DMS 273 (cell line): Measurements from ENCODE around the gene SH3D21.
A peak's percentile ranks its signal among the peaks of the same experiment; 100 is the strongest.

Experiments used
- DNase-seq: peaks from one replicate; lab custom pipeline; 2025; ENCODE audit not compliant: unreplicated experiment; lab: John Stamatoyannopoulos, UW

SH3D21 gene

DNA sequence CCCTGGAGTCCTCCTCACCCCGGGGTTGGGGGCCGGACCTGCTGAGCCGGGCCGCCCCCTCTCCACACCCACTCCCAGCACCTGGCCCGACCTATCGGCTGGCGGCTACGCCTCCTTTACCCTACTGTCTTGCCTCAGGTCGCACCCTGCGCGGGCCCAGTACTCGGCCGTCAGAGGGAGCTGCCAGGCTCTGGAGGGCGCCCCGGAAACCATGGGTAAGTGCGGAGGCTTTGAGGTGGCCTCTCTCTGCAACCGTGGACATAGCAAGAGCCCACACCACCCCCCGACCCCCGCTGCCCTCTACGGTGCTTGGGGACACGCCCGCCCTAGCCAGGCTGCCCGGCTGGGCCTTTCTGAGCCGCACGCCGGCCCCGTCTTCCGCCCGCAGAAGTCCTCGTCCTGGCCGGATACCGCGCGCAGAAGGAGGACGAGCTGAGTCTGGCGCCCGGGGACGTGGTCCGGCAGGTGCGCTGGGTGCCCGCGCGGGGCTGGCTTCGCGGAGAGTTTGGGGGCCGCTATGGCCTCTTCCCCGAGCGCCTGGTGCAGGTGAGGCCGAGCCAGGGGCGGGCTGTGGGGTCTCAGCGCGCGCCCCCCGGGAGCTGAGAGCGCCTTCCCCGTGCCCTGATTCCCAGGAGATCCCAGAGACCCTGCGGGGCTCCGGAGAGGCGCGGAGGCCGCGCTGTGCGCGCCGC lies at the start of gene SH3D21:
TSS of gene SH3D21 (plus strand) at position 159 of the 692 bp plus-strand sequence. CDS start at position 212, 53 bp downstream.
- DNase-seq, result peak; percentile 77

DNA sequence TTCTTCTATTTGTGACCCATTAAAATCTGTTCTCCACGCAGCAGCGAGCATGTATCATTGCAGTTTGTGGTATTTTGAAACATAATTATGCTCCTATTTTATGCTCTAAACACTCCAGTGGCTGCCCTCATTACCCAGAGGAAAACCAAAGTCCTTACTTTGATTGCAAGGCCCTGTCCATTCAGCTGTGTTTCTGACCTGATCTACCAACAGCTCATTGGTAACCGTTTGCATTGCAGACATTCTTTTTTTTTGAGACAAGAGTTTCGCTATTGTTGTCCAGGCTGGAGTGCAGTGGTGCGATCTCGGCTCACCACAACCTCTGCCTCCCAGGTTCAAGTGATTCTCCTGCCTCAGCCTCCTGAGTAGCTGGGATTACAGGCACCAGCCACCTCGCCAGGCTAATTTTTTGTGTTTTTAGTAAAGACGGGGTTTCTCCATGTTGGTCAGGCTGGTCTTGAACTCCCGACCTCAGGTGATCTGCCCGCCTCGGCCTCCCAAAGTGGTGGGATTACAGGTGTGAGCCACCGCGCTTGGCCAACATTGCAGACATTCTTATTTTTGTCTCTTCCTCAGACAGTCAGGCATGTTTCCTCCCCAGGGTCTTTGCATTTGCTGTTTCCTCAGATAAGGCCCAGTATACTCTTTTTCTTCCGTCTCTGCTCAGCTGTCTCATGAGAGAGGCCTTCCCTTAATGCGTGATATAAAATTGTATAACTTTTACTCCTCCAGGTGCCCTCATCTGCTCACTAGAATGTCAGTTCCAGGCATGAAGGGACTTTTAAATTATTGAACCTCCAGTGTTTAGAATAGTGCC lies 49.4 kb upstream of the SH3D21 start:
- DNase-seq, result no peak

DNA sequence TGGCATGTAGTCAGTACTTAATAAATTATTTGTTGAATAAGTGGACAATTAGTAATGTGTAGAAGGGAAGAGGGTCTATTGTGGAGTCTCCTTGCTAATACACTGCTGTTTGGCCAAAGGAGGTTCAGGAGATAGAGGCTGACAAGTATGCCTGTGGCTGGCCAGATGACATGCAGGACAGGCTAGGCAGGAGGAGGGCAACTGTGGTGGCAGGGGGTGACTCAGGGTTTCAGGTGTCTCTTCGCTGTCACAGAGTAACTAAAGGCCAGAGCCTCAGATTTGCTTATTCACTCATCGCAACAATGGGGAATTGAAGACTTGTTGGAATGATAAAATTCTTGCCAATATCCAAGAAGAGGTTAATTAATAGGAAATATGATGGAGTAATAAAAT lies 48.8 kb upstream of the SH3D21 start:
- DNase-seq, result no peak

DNA sequence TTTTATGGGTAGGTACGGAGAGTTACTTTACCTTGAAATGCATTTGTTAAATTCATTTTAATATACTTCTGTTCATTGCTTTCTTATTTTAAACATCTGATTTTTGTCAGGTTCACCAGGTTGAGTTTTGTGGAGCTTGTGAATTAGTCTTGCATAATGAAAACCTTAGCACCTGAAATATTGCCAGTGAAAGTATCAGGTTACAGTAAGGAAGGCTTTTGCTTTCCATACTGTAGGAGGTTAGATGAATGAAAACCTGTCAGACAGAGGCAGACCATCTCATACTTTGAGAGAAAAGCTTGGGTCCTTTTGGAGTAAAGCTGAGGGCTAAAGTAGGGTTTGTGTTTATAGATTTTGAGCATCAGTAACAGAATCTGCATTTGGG lies 47.2 kb upstream of the SH3D21 start:
- DNase-seq, result peak; percentile 48

GRCh38 chr1:36268981-36269380 lies 37.2 kb upstream of the SH3D21 start:
- no peak for DNase-seq

GRCh38 chr1:36269408-36269838 lies 36.7 kb upstream of the SH3D21 start:
- no peak for DNase-seq

DNA sequence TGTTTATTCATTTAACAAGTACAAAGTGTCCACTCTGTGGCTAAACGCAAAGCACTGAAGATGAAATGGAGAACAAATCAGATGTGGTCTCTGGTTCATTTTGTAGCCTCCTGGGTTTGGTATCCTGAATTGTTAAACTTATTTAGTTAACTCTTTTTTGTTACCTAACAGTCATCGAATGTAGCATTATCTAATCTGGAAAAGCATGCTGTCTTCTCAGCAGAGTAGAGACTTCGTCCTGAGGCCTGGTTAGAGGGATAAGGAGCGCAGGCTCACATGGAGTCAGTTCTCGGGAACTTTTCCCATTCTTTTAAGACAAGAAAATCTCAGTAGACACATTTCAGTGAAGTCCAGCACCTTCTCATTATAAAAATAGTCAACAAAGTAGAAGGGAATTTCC lies 33.1 kb upstream of the SH3D21 start:
- no peak for DNase-seq

- DNase-seq, result no peak
These were observed 32.0 kb upstream of the SH3D21 start for GRCh38 chr1:36274201-36274600.

DNA sequence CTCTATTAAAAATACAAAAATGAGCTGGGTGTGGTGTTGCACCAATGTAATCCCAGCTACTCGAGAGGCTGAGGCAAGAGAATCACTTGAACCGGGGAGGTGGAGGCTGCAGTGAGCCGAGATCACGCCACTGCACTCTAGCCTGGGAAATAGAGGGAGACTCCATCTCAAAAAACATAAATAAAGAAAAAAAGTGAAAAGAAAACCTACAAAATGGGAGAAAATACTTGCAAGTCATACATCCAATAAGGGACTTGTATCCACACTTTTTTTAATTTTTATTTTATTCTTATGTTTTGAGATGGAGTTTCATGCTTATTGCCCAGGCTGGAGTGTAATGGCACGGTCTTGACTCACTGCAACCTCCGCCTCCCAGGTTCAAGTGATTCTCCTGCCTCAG lies 29.5 kb upstream of the SH3D21 start:
- DNase-seq, result no peak

DNA sequence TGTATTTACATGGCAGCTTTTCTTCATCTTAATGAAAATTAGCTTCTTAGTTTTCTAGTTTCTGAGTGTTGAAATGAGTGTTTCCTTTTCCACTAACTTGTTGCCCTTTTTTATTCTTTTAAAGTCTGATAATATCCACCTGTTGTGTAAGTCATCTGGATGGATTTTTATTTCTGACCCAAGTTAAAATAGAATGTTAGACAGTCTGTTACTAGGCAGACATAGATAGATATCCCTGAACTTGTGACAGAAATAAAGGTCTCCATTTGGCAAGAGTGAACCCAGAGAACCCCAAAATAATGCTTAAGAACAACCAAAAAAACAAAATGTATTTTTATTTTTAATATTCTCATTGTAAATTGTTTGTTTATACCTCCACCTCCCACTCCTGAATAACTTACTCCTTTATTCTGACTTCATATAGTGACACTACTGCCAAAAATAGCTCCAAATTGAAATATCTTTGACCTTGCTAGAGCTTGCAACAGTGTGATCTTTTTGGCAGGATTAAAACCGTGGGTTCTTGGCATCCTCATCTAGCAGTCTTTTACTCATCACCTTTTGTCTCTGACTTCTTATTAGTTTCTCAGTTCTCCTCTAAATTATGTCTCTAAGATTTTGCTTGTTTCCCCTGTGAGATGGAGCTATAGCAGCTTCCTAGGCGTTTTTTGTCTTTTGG lies 26.9 kb upstream of the SH3D21 start:
- DNase-seq, result no peak

GRCh38 chr1:36279789-36280296 lies 26.3 kb upstream of the SH3D21 start:
- DNase-seq, result no peak

DNA sequence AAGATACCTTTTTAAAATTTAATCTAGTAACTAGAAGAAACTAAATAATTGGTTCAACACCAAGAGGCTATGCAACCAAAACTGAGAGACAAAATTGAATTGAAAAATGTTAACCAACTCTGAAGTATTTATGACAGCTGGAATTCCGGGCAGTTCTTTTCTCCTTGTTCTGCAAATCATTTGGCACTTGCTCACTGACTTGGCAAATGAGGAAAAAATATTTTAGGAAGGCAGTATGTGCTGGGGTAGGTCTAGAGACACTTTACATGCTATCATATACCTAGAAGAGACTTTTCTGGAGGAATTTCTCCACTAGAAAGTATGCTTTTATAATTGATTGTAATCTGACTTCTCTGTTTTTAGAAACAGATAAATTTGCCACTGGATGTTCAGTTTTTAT lies 22.1 kb upstream of the SH3D21 start:
- DNase-seq, result no peak

GRCh38 chr1:36284517-36284916 lies 21.7 kb upstream of the SH3D21 start:
- DNase-seq, result no peak

GRCh38 chr1:36285443-36286101 lies 20.6 kb upstream of the SH3D21 start:
- peak; percentile 91 for DNase-seq

DNA sequence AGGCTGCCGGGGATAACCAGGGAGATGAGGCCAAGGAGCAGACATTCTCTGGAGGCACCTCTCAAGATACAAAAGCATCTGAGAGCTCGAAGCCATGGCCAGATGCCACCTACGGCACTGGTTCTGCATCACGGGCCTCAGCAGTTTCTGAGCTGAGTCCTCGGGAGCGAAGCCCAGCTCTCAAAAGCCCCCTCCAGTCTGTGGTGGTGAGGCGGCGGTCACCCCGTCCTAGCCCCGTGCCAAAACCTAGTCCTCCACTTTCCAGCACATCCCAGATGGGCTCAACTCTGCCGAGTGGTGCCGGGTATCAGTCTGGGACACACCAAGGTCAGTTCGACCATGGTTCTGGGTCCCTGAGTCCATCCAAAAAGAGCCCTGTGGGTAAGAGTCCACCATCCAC lies 19.4 kb upstream of the SH3D21 start:
- DNase-seq, result no peak

DNA sequence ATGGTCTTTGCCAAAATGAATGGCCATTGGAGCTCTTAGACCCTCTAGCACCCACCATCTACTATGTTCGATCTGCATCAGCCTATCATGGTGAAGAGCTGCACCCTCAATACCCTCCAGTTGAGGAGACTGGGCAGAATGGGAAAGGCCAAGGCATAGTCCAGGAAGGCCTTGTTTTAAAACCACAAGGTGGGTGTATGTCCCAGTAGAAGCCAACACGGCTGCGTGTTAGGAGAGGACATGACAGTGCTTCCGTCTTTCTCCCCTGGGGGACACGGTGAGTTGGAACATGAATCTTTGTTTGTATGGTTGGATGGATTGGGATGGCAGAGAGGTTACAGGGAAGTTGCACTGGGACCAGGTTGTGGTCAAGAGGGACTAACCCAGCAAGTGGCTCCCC lies 18.6 kb upstream of the SH3D21 start:
- no peak for DNase-seq

- no peak for DNase-seq
These were observed 10.8 kb upstream of the SH3D21 start for GRCh38 chr1:36295390-36295789.

GRCh38 chr1:36297062-36297461 lies 9.1 kb upstream of the SH3D21 start:
- no peak for DNase-seq

DNA sequence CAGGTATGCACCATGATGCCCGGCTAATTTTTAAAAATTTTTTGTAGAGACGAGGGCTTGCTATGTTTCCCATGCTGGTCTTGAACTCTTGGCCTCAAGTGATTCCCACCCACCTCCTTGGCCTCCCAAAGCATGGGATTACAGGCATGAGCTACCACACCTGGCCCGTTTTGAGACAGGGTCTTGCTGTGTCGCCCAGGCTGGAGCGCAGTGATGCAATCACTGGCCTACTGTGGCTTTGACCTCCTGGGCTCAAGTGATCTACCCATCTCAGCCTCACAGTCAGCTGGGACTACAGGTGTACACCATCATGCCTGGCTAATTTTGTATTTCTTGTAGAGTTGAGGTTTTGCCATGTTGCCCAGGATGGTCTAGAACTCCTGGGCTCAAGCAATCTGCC lies 7.5 kb upstream of the SH3D21 start:
- no peak for DNase-seq

GRCh38 chr1:36300526-36300925 lies 5.6 kb upstream of the SH3D21 start:
- DNase-seq, result no peak

DNA sequence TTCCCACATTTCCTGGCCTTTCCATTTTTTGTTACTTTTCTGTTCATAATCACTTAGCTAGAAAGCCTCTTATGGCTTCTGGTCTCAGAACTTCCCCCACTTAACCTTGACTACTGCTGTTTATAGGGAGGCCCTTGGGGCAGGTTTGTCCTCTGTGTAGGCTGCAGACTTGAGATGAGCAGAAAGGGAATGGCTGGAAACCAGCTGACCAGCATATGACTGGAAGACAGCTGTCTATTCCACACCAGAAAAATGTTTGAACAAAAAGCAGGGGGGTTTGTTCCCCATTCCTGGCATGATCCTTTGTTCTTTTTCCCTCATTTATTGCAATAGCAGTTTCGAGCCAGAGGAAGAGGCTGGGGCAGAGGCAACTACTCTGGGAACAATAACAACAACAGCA lies 4.9 kb upstream of the SH3D21 start:
- DNase-seq, result no peak
